ENCODE measurements around the gene DNAH8.
A peak's percentile ranks its signal among the peaks of the same experiment; 100 is the strongest.

Gene DNAH8

DNA sequence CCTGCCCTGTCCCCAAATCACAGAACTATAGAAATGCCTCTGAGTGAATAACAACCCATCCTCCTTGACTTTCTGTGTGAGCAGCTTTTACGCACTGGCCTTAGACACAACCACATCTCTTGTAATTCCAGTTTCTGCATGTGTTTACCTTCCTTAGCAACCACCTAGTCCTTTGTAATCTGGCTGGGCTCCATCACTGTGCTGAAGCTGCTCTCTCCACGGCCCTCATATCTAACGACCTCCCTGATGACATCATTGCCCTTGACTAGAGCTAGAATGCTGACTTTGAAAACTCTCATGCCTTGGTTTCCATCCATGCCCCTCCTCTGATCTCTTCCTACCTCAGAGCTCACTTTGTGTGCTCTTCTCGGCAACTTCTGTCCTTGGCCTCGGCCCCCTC is 303.0 kb downstream of the DNAH8 start:
- DNase-seq (ENCODE audit: low spot score): no peak

DNA sequence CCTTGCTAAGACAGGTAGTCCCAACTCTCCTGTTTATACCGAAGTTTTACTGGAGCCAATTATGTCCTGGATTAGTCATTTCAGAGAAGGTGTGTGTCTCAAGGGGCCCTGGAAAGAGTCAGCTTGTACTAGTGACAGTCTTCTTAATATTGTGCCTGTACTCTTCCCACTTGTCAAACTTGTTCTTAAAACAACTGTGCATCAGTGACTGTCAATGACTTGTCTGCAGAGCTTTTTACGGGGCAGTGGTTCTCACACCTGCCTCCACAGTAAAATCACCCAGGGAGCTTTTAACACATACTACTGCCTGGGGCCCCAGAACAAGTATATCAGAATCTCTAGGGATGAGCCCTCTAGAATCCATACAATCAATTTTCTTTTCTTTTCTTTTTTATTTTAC is 305.0 kb downstream of the DNAH8 start:
- DNase-seq (ENCODE audit: low spot score): no peak

DNA sequence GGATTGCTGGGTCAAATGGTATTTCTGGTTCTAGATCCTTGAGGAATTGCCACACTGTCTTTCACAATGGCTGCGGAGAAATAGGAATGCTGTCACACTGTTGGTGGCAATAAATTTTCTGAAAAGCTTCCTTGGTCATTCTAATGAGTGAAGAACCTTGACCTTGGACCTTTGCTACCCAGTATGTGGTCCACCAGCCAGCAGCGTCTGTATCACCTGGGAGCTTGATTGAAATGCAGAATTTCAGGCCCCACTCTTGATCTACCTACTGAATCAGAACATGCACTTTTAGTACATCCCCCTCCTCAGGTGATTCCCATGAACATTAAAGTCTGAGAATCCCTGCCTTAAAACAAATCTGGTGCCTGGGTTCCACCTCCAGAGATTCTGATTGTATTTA is 305.9 kb downstream of the DNAH8 start:
- DNase-seq (ENCODE audit: low spot score): no peak

GRCh38 chr6:39021779-39022178 is 306.7 kb downstream of the DNAH8 start:
- no peak for DNase-seq (ENCODE audit: low spot score)

DNA sequence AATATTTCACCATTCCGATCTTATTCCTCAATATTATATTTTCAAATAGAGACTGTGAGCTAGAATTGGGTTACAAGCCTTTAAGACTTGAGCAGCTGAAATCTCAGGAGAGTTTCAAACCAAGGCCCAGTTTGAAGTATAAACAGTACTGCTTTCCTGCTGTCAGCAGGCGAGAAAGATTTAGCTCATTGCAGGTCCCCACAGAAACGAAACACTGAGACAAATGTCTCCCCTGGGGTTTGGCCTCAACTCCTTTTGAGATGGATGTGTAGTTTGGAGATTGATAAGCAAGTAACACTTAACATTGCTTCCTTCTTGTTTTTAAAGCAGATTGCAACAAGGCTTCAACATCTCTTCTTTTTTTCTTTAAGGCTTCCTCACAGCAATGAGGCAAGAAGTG is 311.1 kb downstream of the DNAH8 start:
- DNase-seq (ENCODE audit: low spot score): no peak

DNA sequence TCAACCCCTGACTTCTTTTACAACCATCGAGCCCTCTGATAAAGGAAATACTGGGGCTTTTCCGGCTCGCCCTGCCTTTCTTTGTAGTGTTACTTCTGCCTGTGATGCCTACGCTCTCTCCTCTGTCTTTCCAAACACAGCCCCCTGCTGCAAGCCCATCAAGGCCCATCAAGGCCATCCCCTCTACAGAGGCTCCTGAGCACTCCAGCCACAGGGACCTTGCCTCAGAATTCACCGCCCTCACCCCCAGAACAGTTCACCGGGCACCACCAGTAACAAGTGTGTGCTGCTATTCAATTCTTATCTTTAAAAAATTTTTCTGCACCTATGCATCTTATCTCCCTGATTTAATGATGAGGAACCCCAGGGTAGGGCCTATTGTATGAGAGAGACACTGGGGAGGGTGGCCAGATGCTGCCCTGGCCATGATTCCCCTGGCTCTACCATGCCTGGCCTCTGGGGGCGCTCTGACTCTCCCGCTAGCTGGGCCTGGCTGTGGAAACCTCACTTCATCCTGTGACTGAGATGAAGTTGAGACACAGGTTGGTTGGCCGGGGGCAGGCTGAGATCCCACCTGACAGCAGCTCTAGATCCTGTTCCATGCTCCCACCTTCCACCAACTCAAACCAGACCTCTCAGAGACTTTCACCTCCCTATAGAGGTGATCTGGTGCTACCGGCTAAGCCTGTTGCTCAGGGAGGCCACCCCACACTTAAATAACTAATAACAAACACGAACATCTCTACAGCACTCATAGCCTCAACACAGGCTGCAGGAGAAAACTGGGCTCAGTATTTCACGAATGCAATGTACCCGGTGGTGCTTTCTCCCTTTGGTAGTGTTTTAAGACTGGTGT is 314.3 kb downstream of the DNAH8 start:
- peak; percentile 82 for DNase-seq (ENCODE audit: low spot score)

DNA sequence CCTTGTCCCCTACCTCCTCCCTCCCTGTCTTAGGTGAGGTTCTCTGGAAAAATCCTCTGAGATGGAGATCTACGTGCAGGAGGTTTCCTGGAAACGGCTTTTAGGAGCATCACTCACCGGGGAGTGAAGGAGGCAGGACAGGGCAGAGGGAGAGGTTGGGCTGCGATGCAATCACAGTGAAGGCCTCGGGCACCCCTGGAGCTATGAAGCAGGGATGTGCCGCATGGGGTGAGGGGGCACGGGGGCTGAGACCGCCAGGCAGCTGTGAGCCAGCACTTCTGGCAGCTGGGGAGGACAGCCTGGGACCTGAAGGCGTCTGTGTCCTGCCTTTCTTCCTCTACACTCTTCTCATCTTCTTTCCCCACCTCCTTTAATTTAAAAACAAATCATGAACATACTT is 320.6 kb downstream of the DNAH8 start:
- no peak for DNase-seq (ENCODE audit: low spot score)

- DNase-seq (ENCODE audit: low spot score): no peak
Observed at GRCh38 chr6:39037082-39037508, 322.0 kb downstream of the DNAH8 start.

- DNase-seq (ENCODE audit: low spot score): no peak
Observed at GRCh38 chr6:39037707-39038106, 322.6 kb downstream of the DNAH8 start.

DNA sequence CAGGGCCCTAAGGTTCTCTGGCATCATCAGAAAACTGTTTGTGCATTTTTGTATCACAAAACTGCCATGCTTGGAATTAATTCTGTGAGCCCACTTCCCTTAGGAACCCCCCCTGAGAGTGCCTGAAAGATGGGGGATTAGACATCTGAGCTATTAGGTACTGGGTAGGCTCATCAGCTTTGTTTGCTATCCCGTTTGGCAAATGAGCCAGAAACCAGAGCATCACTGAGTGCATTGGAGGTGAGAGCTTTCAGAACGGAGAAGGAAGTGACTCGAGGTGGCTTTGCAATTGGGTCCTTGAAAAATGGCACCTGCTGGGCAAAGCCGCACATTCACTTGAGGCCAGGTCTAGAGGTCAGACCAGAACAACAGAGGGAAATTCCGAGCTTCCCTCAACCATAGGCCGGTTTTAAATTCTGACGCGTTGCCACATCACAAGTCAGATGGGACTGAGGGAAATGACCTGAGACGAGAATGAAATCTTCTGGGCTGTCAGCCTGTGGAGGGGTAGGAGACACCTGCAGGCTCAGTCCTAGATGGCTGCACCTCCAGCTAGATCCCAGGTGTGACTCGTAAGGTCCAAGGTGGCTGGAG is 325.1 kb downstream of the DNAH8 start:
- no peak for DNase-seq (ENCODE audit: low spot score)

- DNase-seq (ENCODE audit: low spot score): no peak
Observed at GRCh38 chr6:39041072-39041471, 326.0 kb downstream of the DNAH8 start.

DNA sequence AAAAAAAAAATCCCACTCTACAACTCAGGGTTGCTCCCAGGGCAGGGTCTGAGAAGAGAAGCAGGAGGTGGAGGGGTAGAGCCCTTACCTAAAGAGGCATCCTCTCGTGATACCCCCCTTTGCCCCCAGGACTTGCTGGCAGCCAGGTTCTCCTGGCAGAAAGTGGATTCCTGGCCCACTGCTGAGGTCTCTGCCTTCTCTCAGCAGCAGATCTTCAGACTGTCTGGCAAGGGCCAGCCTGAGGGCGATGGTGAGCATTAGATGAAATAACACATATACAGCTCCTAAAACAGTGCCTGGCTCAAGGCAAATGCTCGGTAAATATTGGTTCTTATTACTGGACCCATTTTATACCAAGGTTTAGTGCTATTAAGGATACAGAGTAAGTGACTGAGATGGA is 328.7 kb downstream of the DNAH8 start:
- no peak for DNase-seq (ENCODE audit: low spot score)

DNA sequence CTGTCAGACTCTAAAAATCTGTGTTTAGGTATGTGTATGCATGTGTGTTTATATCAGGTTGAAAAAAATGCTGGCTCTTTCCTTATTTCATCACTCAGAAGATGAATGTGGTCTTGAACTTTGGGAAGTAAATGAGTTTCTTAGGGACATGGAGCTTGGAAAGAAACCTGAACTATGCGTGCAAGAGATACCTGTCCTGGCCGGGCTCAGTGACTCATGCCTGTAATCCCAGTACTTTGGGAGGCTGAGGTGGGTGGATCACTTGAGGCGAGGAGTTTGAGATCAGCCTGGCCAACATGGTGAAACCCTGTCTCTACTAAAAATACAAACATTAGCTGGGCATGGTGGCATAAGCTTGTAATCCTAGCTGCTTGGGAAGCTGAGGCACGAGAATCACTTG is 329.1 kb downstream of the DNAH8 start:
- DNase-seq (ENCODE audit: low spot score): no peak

GRCh38 chr6:39047434-39048327 is 332.6 kb downstream of the DNAH8 start:
- no peak for DNase-seq (ENCODE audit: low spot score)

DNA sequence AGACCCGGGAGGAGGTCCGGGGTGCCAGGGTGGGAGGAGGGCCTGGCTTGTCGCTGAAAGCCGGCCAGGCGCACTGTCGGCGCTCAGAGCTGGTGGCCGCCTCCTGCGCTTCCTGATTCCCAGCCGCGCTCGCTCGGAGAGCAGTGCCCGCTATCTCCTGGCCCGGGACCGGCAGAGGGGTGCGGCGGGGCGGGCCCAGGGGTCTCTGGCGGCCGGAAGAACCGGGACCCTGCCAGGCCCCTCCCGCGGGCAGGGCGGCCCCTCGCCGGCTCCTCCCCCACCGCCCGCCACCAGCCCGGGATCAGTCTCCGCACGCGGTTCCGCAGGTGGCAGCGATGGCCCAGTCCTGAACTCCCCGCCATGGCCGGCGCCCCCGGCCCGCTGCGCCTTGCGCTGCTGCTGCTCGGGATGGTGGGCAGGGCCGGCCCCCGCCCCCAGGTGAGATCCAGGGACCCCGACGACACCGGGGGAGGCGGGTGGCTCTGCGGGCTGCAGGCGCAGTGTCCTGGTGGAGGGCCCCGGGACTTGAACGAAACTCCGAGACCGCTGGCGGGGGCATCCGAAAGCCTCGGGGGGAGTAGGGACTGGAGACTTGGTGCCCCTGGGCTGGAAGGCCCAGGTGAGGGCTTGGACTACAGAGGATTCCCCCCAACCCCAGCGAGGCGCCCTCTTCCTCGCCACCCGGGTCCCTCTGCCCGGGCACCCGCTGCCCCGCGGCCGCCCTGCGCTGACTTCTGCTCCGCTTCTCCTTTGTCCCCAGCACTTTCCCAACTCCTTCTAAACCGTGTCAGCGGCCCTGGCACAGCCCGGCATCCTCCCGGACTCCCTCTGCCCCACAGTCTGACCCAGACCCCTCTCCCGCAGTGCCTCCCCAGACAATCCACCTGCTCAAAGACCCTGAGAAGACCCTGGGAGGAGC is 333.6 kb downstream of the DNAH8 start, which contains the start of gene GLP1R:
Gene GLP1R (plus strand): TSS at position 301 of the 919 bp plus-strand sequence. CDS start 60 bp downstream, at position 361.
- DNase-seq (ENCODE audit: low spot score): peak; percentile 53

DNA sequence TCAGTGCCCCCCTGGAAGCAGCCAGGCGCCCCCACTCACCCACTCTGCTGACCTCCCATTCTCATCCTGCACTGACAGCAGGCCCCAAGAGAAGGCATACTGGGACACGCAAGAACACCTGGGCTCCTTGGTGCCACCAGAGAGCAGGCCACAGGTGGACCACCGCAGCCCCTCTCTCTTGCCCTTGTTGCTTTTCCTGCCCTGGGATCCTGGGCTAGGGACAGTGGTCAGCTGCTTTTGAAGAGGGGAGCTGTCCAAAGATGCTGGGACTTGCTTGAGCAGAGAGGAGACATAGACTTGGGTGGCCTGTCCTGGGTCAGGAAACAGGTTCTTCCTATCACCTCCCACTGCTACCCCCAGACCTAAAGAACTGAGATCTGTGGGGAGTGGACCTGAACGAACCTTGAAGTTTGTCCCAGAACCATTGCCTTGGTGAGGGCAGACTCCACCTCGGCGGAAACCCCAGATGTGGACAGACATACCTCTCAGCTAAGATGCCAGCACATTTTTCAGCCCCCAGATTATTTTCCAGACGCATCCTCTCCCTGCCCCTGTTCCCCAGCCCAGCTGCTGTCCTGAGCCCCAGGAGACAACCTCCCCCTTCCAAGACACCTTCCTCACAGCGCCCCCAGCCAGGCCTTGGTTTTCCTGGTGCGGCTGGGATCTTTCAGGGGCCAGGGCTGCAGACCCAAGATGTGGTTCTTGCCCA is 334.6 kb downstream of the DNAH8 start:
- DNase-seq (ENCODE audit: low spot score): no peak

GRCh38 chr6:39050453-39051112 is 335.5 kb downstream of the DNAH8 start:
- no peak for DNase-seq (ENCODE audit: low spot score)

GRCh38 chr6:39051399-39052122 is 336.4 kb downstream of the DNAH8 start:
- no peak for DNase-seq (ENCODE audit: low spot score)

- DNase-seq (ENCODE audit: low spot score): no peak
Observed at GRCh38 chr6:39053016-39053624, 338.0 kb downstream of the DNAH8 start.
